Measurements from ENCODE around the gene DDX42. TPM values are rescaled to one million over a fixed set of nuclear protein-coding genes. Genes with fewer than 3 reads are reported as not detected.

The DDX42 gene
- total RNA-seq, 1 experiment from 2014 or later = 184 TPM

GRCh38 chr17:63786971-63787711 is 13.2 kb downstream of the DDX42 start:
- Mint-ChIP-seq H3K27me3 (ENCODE audit: low read depth) (no peaks in the 10 kb centered on the region), H3K4me3 (no peak overlapping the region), H3K27ac (no peak overlapping the region), H3K4me1 (0 out of 4 replicates have a peak, but pooled peaks cover 0 to 2% of the 10 kb centered on the region in 2 experiments), H3K9me3 (no peaks in the 10 kb centered on the region), H3K36me3 (ENCODE audit: insufficient read depth in 1 of 3, low read depth in 3 of 3) (peaks cover 10 to 65% (median 33%) of the 10 kb centered on the region in 3 experiments; a peak in 6 of 7 replicates)
- H3K4ac ChIP-seq (ENCODE audit: low read depth, low read length) = no peak overlapping the region
- H3K27me3 ChIP-seq (ENCODE audit: insufficient read depth, low read length) = no peaks in the 10 kb centered on the region
- H2BK15ac ChIP-seq (ENCODE audit: low read depth, low read length) = no peak overlapping the region
- H4K8ac ChIP-seq (replicated peaks; ENCODE audit: insufficient read length, low read depth, low read length) = no peak overlapping the region
- no peak overlapping the region for H3K27ac ChIP-seq (ENCODE audit: insufficient read length, low read depth, low read length)
- no peak overlapping the region for H2AFZ ChIP-seq (ENCODE audit: low read length)
- peaks cover 2% of the 10 kb centered on the region for H4K20me1 ChIP-seq (ENCODE audit: control insufficient read depth, insufficient read depth, insufficient read length)
- H3K4me1 ChIP-seq (ENCODE audit: insufficient read depth, low read length) = no peaks in the 10 kb centered on the region
- H3K14ac ChIP-seq (ENCODE audit: insufficient read depth, low read length) = no peak overlapping the region
- H3K18ac ChIP-seq (ENCODE audit: insufficient read length, low read depth, low read length) = no peak overlapping the region
- no peak overlapping the region for H2BK12ac ChIP-seq (ENCODE audit: insufficient read length, low read depth, low read length)
- no peak overlapping the region for H4K5ac ChIP-seq (ENCODE audit: insufficient read length, low read depth, low read length)
- H4K91ac ChIP-seq (ENCODE audit: insufficient read length, low read depth, low read length) = no peak overlapping the region
- no peak overlapping the region for H3T11ph ChIP-seq (ENCODE audit: low read length)
- no peak overlapping the region for H3K23ac ChIP-seq (ENCODE audit: insufficient read length, low read depth, low read length)
- no peak for DNase-seq
- no peak overlapping the region for H3K9ac ChIP-seq (ENCODE audit: extremely low read depth, insufficient read length, low read length)
- H3K4me2 ChIP-seq (ENCODE audit: insufficient read depth, insufficient read length, low read length) = no peak overlapping the region
- H3K9me3 ChIP-seq (ENCODE audit: control insufficient read depth, low read depth, low read length) = no peaks in the 10 kb centered on the region
- H2BK5ac ChIP-seq (ENCODE audit: insufficient read length, low read length) = no peak overlapping the region
- TF ChIP-seq CTCF (conservative IDR thresholded peaks at IDR 0.05) = no peak
- no peak overlapping the region for H3K56ac ChIP-seq (ENCODE audit: insufficient read length, low read depth, low read length)
- H2BK120ac ChIP-seq (ENCODE audit: low read depth, low read length, poor library complexity, severe bottlenecking) = no peak overlapping the region
- WGBS (ENCODE audit: extremely low coverage, insufficient read length, low lambda C conversion rate) = no CpG with 5 or more reads among the region's 13 CpGs
- H3K23me2 ChIP-seq (ENCODE audit: insufficient read length, low read depth, low read length, poor library complexity, severe bottlenecking) = no peaks in the 10 kb centered on the region
- no peak overlapping the region for H2AK5ac ChIP-seq (ENCODE audit: insufficient read length, low read length)
- peaks cover 20% of the 10 kb centered on the region for H3K79me2 ChIP-seq (ENCODE audit: insufficient read depth, low read length)
- no peak overlapping the region for H2BK20ac ChIP-seq (ENCODE audit: low read depth, low read length, poor library complexity, severe bottlenecking)
- peaks cover 13% of the 10 kb centered on the region for H3K79me1 ChIP-seq (ENCODE audit: insufficient read depth, low read depth, low read length, poor library complexity, severe bottlenecking)
